GM12878 (cell line): ENCODE measurements around the gene GOLGA6L7. TPM values are rescaled to one million over a fixed set of nuclear protein-coding genes. Genes with fewer than 3 reads are reported as not detected.

Source experiments
- ATAC-seq: fragments of 200-7000 bp; cut with Tn5 transposase; 3 replicates; pipeline ENCODE4 v1.9.1; 2020; ENCODE audit warnings: mild to moderate bottlenecking, moderate library complexity
- BruUV-seq: library from RNA; stranded (reverse); fragments of 400-500 nt; replicated peaks from 2 replicates; lab custom pipeline; 2021; lab: Mats Ljungman, UMichigan
- CTCF ChIA-PET: fragments of 300-600 bp; sonication (Branson Sonifier 250); formaldehyde crosslinking; extraction: SDS; loops from one replicate; lab custom pipeline; 2021; ENCODE audit warnings: inconsistent platforms; lab: Yijun Ruan, JAX
- POLR2A ChIA-PET: fragments of 350-600 bp; formaldehyde crosslinking; extraction: SDS; loops from one replicate; lab custom pipeline; 2021; ENCODE audit warnings: inconsistent platforms; lab: Charles Lee
- RAD21 ChIA-PET: fragments of 300-600 bp; sonication (Branson Sonifier 250); formaldehyde crosslinking; loops from one replicate; lab custom pipeline; 2023; ENCODE audit warnings: antibody characterized with exemption; ENCODE audit not compliant: unreplicated experiment; lab: Charles Lee
- SMC1A ChIA-PET: fragments of 300-600 bp; sonication (Branson Sonifier 250); formaldehyde crosslinking; loops from one replicate; lab custom pipeline; 2023; ENCODE audit not compliant: unreplicated experiment, uncharacterized antibody; lab: Charles Lee
- DNase-seq: peaks from one replicate; pipeline ENCODE4 v3.0.0-alpha.2; 2011; ENCODE audit warnings: low read depth, low spot score
- FAIRE-seq: peaks from 3 replicates; lab custom pipeline; 2011; peaks lifted over from hg19 to GRCh38; lab: Jason Lieb, UNC
- H2AFZ ChIP-seq: 2 replicates; pipeline ENCODE4 v1.6.0; 2011; ENCODE audit warnings: low read depth, low read length, control low read depth; ENCODE audit not compliant: control insufficient read depth
- H3K27ac ChIP-seq: 2 replicates; pipeline ENCODE4 v1.5.1; 2011; ENCODE audit warnings: control low read depth; ENCODE audit not compliant: control insufficient read depth, insufficient read depth
- H3K27me3 ChIP-seq, 2 experiments: replicated peaks in 1 of 2; 2 replicates each; pipeline versions ENCODE4 v1.6.0 to v1.6.1; 2011; ENCODE audit warnings: low read length in 1 of 2; ENCODE audit not compliant: control insufficient read depth in 2 of 2, insufficient read depth in 2 of 2
- H3K36me3 ChIP-seq, 2 experiments: 2 replicates each; pipeline ENCODE4 v1.5.1; 2011; ENCODE audit warnings: low read length in 1 of 2; ENCODE audit not compliant: control insufficient read depth in 2 of 2, insufficient read depth in 2 of 2
- H3K4me1 ChIP-seq: 2 replicates; pipeline ENCODE4 v1.6.1; 2011; ENCODE audit warnings: mild to moderate bottlenecking, low read length, moderate library complexity, mixed read lengths; ENCODE audit not compliant: control insufficient read depth, insufficient read depth
- H3K4me2 ChIP-seq: 2 replicates; pipeline ENCODE4 v1.6.0; 2011; ENCODE audit warnings: control low read depth; ENCODE audit not compliant: control insufficient read depth, insufficient read depth
- H3K4me3 ChIP-seq: fragments of 200-600 bp; sonication (generic); 2 replicates; pipeline ENCODE4 v1.5.1; 2016
- H3K79me2 ChIP-seq: 2 replicates; pipeline ENCODE4 v1.6.0; 2011; ENCODE audit warnings: low read length; ENCODE audit not compliant: control insufficient read depth, insufficient read depth
- H3K9ac ChIP-seq: 2 replicates; pipeline ENCODE4 v1.8.0; 2011; ENCODE audit warnings: low read length, control low read depth, mixed read lengths; ENCODE audit not compliant: control insufficient read depth, insufficient read depth
- H3K9me3 ChIP-seq: replicated peaks from 3 replicates; pipeline ENCODE4 v1.5.1; 2011; ENCODE audit warnings: mild to moderate bottlenecking, low read length; ENCODE audit not compliant: control insufficient read depth, insufficient read depth
- H4K20me1 ChIP-seq: 2 replicates; pipeline ENCODE4 v1.6.0; 2011; ENCODE audit not compliant: control insufficient read depth, insufficient read depth
- BHLHE40 ChIP-seq, 2 experiments: fragments of 450-650 bp in 1 of 2; IDR thresholded peaks; 2 replicates each; pipeline ENCODE4 v1.6.1; 2011 to 2017; ENCODE audit warnings: low read depth in 2 of 2, borderline replicate concordance in 1 of 2, improper control_type of control experiment in 1 of 2, low read length in 1 of 2, mild to moderate bottlenecking in 1 of 2
- CBFB ChIP-seq: IDR thresholded peaks from 2 replicates; pipeline ENCODE4 v1.6.1; 2016; ENCODE audit warnings: antibody characterized with exemption, low read depth
- CBX3 ChIP-seq: fragments of 200-600 bp; sonication (generic); IDR thresholded peaks from 2 replicates; pipeline ENCODE4 v1.6.1; 2016; ENCODE audit warnings: low read depth, borderline replicate concordance
- GATAD2B ChIP-seq: fragments of 450-650 bp; conservative IDR thresholded peaks from 2 replicates; pipeline ENCODE4 v1.6.1; 2017; ENCODE audit warnings: low read depth, mild to moderate bottlenecking, moderate library complexity
- NFYA ChIP-seq: IDR thresholded peaks from 2 replicates; pipeline ENCODE4 v1.6.1; 2011; ENCODE audit warnings: low read depth, mild to moderate bottlenecking, low read length, improper control_type of control experiment, borderline replicate concordance
- NRF1 ChIP-seq: conservative IDR thresholded peaks from 2 replicates; pipeline ENCODE4 v1.6.1; 2011; ENCODE audit warnings: mild to moderate bottlenecking, low read depth, low read length, improper control_type of control experiment
- SKIL ChIP-seq: fragments of 450-650 bp; IDR thresholded peaks from 2 replicates; pipeline ENCODE4 v1.6.1; 2017; ENCODE audit warnings: mild to moderate bottlenecking, low read depth, inconsistent platforms; ENCODE audit not compliant: poor library complexity, severe bottlenecking
- SUZ12 ChIP-seq: fragments of 200-600 bp; sonication (generic); IDR thresholded peaks from one replicate; pipeline ENCODE4 v1.6.1; 2018; ENCODE audit warnings: antibody characterized with exemption, mild to moderate bottlenecking; ENCODE audit not compliant: unreplicated experiment
- WGBS: methylation state at CpG from one replicate; pipeline ENCODE4 v1.1.6; 2016; ENCODE audit warnings: low lambda C conversion rate; ENCODE audit not compliant: insufficient replicate concordance, insufficient coverage; ENCODE audit errors: missing lambda C conversion rate; 5-methylcytosine and 5-hydroxymethylcytosine counted together
- in situ Hi-C: fragments of 300-500 bp; cut with MboI; formaldehyde crosslinking; loops from 9 replicates; pipeline ENCODE4 v1.14.3; 2018; ENCODE audit warnings: mixed read lengths
- intact Hi-C: fragments of 100-400 bp; cut with micrococcal nuclease; formaldehyde crosslinking; loops from one replicate; pipeline ENCODE4 v1.14.2; 2022; ENCODE audit not compliant: unreplicated experiment
- polyA plus RNA-seq, 11 experiments: library from polyadenylated mRNA; depleted of rRNA in 4 of 11; unstranded in 6 of 11; stranded (reverse) in 5 of 11; fragments of >200 nt; fragmentation: Nextera tagmentation in 4 of 11; fragmentation: Illumina TruSeq in 1 of 11; extraction: Ambion mirVana in 4 of 11; extraction: Trizol in 1 of 11; gene quantifications; 1 replicate in 1 of 11; 2 replicates in 10 of 11; pipeline versions ENCODE4 v1.2.1 to v1.2.3, GENCODE V29; 2011 to 2016; ENCODE audit warnings: inconsistent platforms in 2 of 11, missing spikeins in 2 of 11, low read depth in 1 of 11
- total RNA-seq, 4 experiments: library from RNA; depleted of rRNA in 3 of 4; stranded (reverse); fragments of >200 nt in 3 of 4; fragmentation: Illumina TruSeq in 1 of 4; extraction: Trizol in 1 of 4; gene quantifications; 2 replicates each; pipeline versions ENCODE4 v1.2.1 to v1.2.3, GENCODE V29; 2013 to 2021
- TF ChIP-seq, protein P1 (sequence below): IDR thresholded peaks from 2 replicates; pipeline ENCODE4 v1.6.1; 2012; ENCODE audit warnings: low read depth, low read length, improper control_type of control experiment

GOLGA6L7 gene
- total and polyA plus RNA-seq, 10 of the 15 experiments (the other 5 are each of a cell fraction or from before 2014, with no cell fraction given): not detected

DNA sequence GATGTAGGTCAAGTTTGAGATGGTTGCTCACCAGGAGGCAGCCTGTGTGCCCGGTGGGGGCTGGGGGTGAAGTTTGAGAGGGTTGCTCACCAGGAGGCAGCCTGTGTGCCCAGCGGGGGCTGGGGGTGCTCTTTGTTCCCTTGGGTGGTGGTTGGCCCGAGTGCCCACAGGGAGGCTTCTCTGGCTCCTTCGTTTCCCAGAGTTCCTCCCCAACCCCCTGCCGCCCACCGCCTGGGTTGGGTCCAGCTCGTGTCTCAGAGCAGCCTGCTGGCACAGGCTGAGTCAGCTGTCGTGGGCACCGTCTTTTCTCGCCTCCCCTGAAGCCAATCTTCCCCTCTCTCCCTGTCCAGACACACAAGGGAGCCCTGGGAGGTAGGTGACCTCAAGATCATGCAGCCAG is 40.5 kb upstream of the GOLGA6L7 start:
- no peaks in the 10 kb centered on the region for H3K9me3 ChIP-seq
- RAD21 ChIA-PET: no interaction called here
- no TSS peak for BruUV-seq
- peaks cover 0 to 5% of the 10 kb centered on the region in 2 experiments; a peak in 2 of 4 replicates for H3K27me3 ChIP-seq
- no peaks in the 10 kb centered on the region for H3K36me3 ChIP-seq
- SMC1A ChIA-PET: no interaction called here
- no peak overlapping the region for H3K4me2 ChIP-seq
- no peak for ATAC-seq
- H2AFZ ChIP-seq: no peak overlapping the region
- DNase-seq: no peak
- no peak overlapping the region for H3K4me3 ChIP-seq
- TF ChIP-seq CBFB: no peak
- FAIRE-seq: no peak
- no peaks in the 10 kb centered on the region for H3K79me2 ChIP-seq
- intact Hi-C loops (no loop called here), in situ Hi-C loops (no loop called here)
- no peak overlapping the region for H3K9ac ChIP-seq
- no peaks in the 10 kb centered on the region for H4K20me1 ChIP-seq
- POLR2A ChIA-PET: no interaction called here
- no peaks in the 10 kb centered on the region for H3K4me1 ChIP-seq
- CTCF ChIA-PET: no interaction called here
- WGBS: 21% methylated on average over 10 of the region's 10 CpGs
- H3K27ac ChIP-seq: no peak overlapping the region

DNA sequence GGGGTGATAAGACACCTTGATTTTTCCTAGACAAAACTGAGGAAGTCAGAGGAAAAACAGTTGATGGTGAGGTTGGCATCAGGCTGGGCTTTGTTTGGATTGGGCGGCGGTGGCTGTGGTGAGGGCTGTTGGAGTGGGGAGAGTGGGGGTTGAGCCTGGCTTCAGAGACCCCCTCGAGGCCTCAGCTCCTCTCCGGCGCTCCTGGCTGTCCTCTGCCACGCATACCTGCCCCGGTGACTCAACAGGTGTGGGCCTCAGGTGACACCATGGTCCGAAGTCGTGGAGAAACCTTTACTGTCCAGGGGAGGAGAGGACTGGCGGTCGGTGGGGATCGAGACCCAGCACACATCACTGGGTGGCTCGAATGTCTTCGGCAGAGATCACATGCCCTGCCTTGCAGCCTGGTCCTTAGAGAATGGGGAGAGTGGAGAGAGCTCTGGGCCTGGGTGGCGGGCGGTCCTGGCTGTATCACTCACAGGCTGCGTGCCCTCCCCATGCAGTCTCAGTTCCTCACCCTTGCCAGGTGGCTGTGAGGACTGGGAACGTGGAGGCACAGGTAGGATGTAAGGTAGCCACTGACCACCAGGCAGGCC is 40.0 kb upstream of the GOLGA6L7 start:
- 18% methylated on average over 18 of the region's 18 CpGs for WGBS
- TF ChIP-seq GATAD2B: no peak
- no peak for TF ChIP-seq SKIL
- no peak for TF ChIP-seq NRF1
- no peak for TF ChIP-seq CBX3
- no peak for TF ChIP-seq BHLHE40 (IDR thresholded peaks at IDR 0.05; ENCODE audit: borderline replicate concordance in 1 of 2, low read depth in 2 of 2, low read length in 1 of 2)
- TF ChIP-seq, protein P1, sequence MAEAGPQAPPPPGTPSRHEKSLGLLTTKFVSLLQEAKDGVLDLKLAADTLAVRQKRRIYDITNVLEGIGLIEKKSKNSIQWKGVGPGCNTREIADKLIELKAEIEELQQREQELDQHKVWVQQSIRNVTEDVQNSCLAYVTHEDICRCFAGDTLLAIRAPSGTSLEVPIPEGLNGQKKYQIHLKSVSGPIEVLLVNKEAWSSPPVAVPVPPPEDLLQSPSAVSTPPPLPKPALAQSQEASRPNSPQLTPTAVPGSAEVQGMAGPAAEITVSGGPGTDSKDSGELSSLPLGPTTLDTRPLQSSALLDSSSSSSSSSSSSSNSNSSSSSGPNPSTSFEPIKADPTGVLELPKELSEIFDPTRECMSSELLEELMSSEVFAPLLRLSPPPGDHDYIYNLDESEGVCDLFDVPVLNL: no peak
- no peak for TF ChIP-seq NFYA
- no peak for TF ChIP-seq SUZ12

More for the DNA sequence above, 40.0 kb upstream of the GOLGA6L7 start:
- H3K27ac ChIP-seq: no peak overlapping the region
- RAD21 ChIA-PET: no interaction called here
- H3K9ac ChIP-seq: no peak overlapping the region
- in situ Hi-C loops (no loop called here), intact Hi-C loops (no loop called here)
- SMC1A ChIA-PET: no interaction called here
- CTCF ChIA-PET: no interaction called here
- H2AFZ ChIP-seq: no peak overlapping the region
- H3K9me3 ChIP-seq: no peaks in the 10 kb centered on the region
- no peaks in the 10 kb centered on the region for H3K4me1 ChIP-seq
- H4K20me1 ChIP-seq: no peaks in the 10 kb centered on the region
- BruUV-seq: no TSS peak
- FAIRE-seq (no peak), DNase-seq (no peak), ATAC-seq (no peak)
- peaks cover 0 to 5% of the 10 kb centered on the region in 2 experiments; a peak in 2 of 4 replicates for H3K27me3 ChIP-seq
- H3K4me2 ChIP-seq: no peak overlapping the region
- POLR2A ChIA-PET: no interaction called here
- H3K79me2 ChIP-seq: no peaks in the 10 kb centered on the region
- no peaks in the 10 kb centered on the region for H3K36me3 ChIP-seq
- H3K4me3 ChIP-seq: no peak overlapping the region
